Measurements from ENCODE around the gene CGB7.
"Not testable (repeated sequence)": the region's sequence is repeated elsewhere in the genome, so short reads cannot be mapped to it uniquely, and the experiment has no call there.

DNA sequence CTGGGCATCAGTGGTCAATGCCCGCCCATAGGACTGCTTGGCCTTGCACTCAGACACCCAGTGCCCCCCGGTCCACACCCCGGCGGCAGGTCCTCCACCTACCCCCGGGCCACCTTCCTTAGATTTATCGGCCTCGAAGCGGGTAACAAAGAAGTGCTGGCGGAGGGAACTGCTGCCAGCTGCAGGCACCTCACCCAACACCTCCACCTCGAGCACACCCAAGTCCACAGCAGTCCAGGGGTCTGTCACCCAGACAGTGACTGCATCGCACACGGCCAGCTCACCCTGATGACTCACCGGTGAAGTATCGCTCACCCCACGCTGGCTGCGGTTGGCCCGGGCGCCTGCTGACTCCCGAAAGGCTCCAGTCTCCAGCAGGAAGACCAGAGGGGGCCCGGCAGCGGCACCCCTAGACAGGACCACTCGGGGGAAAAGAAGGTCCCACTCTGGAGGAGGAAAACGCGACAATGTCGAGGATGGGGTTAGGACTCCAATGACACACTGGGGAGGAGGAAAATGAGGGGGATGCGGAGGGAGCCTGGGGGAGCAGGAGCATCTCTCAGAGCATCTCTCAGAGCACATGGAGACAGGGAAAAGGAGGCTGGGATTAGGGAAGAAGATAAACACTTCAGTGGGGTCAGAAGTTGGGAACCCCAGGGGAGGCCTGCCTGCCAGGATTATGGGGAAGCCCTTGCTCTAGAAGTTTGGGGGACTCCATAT, 18.8 kb downstream of the CGB7 start:
- not testable (repeated sequence) for TF ChIP-seq CTCF (IDR thresholded peaks at IDR 0.05); POLR2AphosphoS5 (IDR thresholded peaks at IDR 0.05; ENCODE audit: low read depth, low read length)
